Keratinocyte (primary cell): ENCODE results near the gene ASF1B. TPM values are rescaled to one million over a fixed set of nuclear protein-coding genes. Genes with fewer than 3 reads are reported as not detected.

Experiments used
- DNase-seq: peaks from one replicate; pipeline ENCODE4 v3.0.0-alpha.2; 2011; ENCODE audit warnings: low read depth, missing footprints, low spot score
- FAIRE-seq: peaks from 2 replicates; lab custom pipeline; 2011; peaks lifted over from hg19 to GRCh38; lab: Jason Lieb, UNC
- H2AFZ ChIP-seq: 2 replicates; pipeline ENCODE4 v1.6.0; 2012; ENCODE audit warnings: low read length, control low read depth, inconsistent platforms; ENCODE audit not compliant: control insufficient read depth
- H3K27ac ChIP-seq: 2 replicates; pipeline ENCODE4 v1.5.1; 2011; ENCODE audit warnings: low read length; ENCODE audit not compliant: control insufficient read depth, insufficient read depth
- H3K27me3 ChIP-seq: 3 replicates; pipeline ENCODE4 v1.6.0; 2011; ENCODE audit warnings: low read length; ENCODE audit not compliant: control insufficient read depth, insufficient read depth; ENCODE audit errors: extremely low read depth
- H3K36me3 ChIP-seq, 2 experiments: 2 replicates in 1 of 2; 3 replicates in 1 of 2; pipeline ENCODE4 v1.5.1; 2011; ENCODE audit warnings: low read length in 2 of 2, mild to moderate bottlenecking in 1 of 2; ENCODE audit not compliant: control insufficient read depth in 2 of 2, insufficient read depth in 2 of 2; ENCODE audit errors: extremely low read depth in 1 of 2
- H3K4me1 ChIP-seq: 3 replicates; pipeline ENCODE4 v1.5.1; 2011; ENCODE audit warnings: low read length; ENCODE audit not compliant: control insufficient read depth, insufficient read depth; ENCODE audit errors: extremely low read depth
- H3K4me2 ChIP-seq: 3 replicates; pipeline ENCODE4 v1.6.0; 2011; ENCODE audit warnings: low read depth, low read length; ENCODE audit not compliant: control insufficient read depth, insufficient read depth; ENCODE audit errors: extremely low read depth
- H3K4me3 ChIP-seq, 3 experiments: fragments of 200-600 bp in 1 of 3; sonication (generic) in 1 of 3; 2 replicates in 2 of 3; 3 replicates in 1 of 3; pipeline ENCODE4 v1.5.1; 2011 to 2016; ENCODE audit warnings: low read length in 3 of 3, mild to moderate bottlenecking in 3 of 3, control low read depth in 2 of 3, inconsistent platforms in 1 of 3, low read depth in 1 of 3, mixed read lengths in 1 of 3, mixed run types in 1 of 3, moderate library complexity in 1 of 3; ENCODE audit not compliant: control insufficient read depth in 2 of 3, insufficient read depth in 2 of 3; ENCODE audit errors: extremely low read depth in 1 of 3
- H3K79me2 ChIP-seq: 2 replicates; pipeline ENCODE4 v1.6.0; 2012; ENCODE audit warnings: low read length; ENCODE audit not compliant: control insufficient read depth, insufficient read depth
- H3K9ac ChIP-seq: 3 replicates; pipeline ENCODE4 v1.6.0; 2011; ENCODE audit warnings: low read length; ENCODE audit not compliant: control insufficient read depth, insufficient read depth; ENCODE audit errors: extremely low read depth
- H3K9me1 ChIP-seq: 3 replicates; pipeline ENCODE4 v1.6.0; 2011; ENCODE audit warnings: low read length; ENCODE audit not compliant: control insufficient read depth, insufficient read depth; ENCODE audit errors: extremely low read depth
- H3K9me3 ChIP-seq: 2 replicates; pipeline ENCODE4 v1.5.1; 2012; ENCODE audit warnings: low read depth, low read length; ENCODE audit not compliant: control insufficient read depth
- H4K20me1 ChIP-seq: 3 replicates; pipeline ENCODE4 v1.6.0; 2011; ENCODE audit warnings: low read length; ENCODE audit not compliant: control insufficient read depth, insufficient read depth; ENCODE audit errors: extremely low read depth
- CTCF ChIP-seq, 3 experiments: IDR thresholded peaks in 1 of 3; conservative IDR thresholded peaks in 1 of 3; optimal IDR thresholded peaks in 1 of 3; 2 replicates in 2 of 3; 3 replicates in 1 of 3; pipeline versions ENCODE3 to v1.5.1; 2011; ENCODE audit warnings: low read length in 3 of 3, mild to moderate bottlenecking in 3 of 3, moderate library complexity in 2 of 3, control low read depth in 1 of 3, inconsistent platforms in 1 of 3; ENCODE audit not compliant: insufficient read depth in 2 of 3; ENCODE audit errors: extremely low read depth in 1 of 3
- EZH2 ChIP-seq: IDR thresholded peaks from one replicate; pipeline ENCODE4 v1.6.1; 2012; ENCODE audit warnings: inconsistent platforms, mild to moderate bottlenecking, low read length, moderate library complexity
- dilution Hi-C: fragments of 300-500 bp; cut with MboI; formaldehyde crosslinking; loops from one replicate; pipeline ENCODE4 v1.7.0; 2020; ENCODE audit warnings: low sequenced_read_pairs; ENCODE audit not compliant: extremely low pct_ligation_motif_present
- polyA plus RNA-seq, 5 experiments: library from polyadenylated mRNA; depleted of rRNA in 3 of 5; stranded (reverse) in 3 of 5; stranded (forward) in 1 of 5; unstranded in 1 of 5; fragments of >200 nt; gene quantifications; 1 replicate in 1 of 5; 2 replicates in 3 of 5; 3 replicates in 1 of 5; pipeline versions ENCODE4 v1.2.1 to v1.2.3, GENCODE V29; 2011 to 2012; ENCODE audit warnings: missing spikeins in 2 of 5, low read depth in 1 of 5, low replicate concordance in 1 of 5

ASF1B gene
- polyA plus RNA-seq, 1 donor (not counting 4 experiments of a cell fraction or from before 2014, with no cell fraction given): 7.8 TPM

- no peaks in the 10 kb centered on the region for H4K20me1 ChIP-seq
- H3K4me1 ChIP-seq: peaks cover 6% of the 10 kb centered on the region
- no peaks in the 10 kb centered on the region for H3K9me1 ChIP-seq
- H3K27me3 ChIP-seq: no peaks in the 10 kb centered on the region
- TF ChIP-seq EZH2: no peak
- TF ChIP-seq CTCF (optimal IDR thresholded peaks at IDR 0.05 in 1 of 3, IDR thresholded peaks at IDR 0.05 in 1 of 3, conservative IDR thresholded peaks at IDR 0.05 in 1 of 3; ENCODE audit: extremely low read depth in 1 of 3, insufficient read depth in 2 of 3, low read length in 3 of 3): no peak
- no peak overlapping the region for H3K27ac ChIP-seq
- peaks cover 3 to 4% of the 10 kb centered on the region in 2 experiments for H3K36me3 ChIP-seq
- no peak overlapping the region for H2AFZ ChIP-seq
- no peak overlapping the region for H3K4me3 ChIP-seq
- no peak for DNase-seq
- H3K79me2 ChIP-seq: peaks cover 9% of the 10 kb centered on the region
- no peak for FAIRE-seq
- no peak overlapping the region for H3K9ac ChIP-seq
- dilution Hi-C loops: no loop called here
- H3K9me3 ChIP-seq: no peaks in the 10 kb centered on the region
- no peak overlapping the region for H3K4me2 ChIP-seq
Observed at GRCh38 chr19:14112051-14112808, 24.2 kb downstream of the ASF1B start.

DNA sequence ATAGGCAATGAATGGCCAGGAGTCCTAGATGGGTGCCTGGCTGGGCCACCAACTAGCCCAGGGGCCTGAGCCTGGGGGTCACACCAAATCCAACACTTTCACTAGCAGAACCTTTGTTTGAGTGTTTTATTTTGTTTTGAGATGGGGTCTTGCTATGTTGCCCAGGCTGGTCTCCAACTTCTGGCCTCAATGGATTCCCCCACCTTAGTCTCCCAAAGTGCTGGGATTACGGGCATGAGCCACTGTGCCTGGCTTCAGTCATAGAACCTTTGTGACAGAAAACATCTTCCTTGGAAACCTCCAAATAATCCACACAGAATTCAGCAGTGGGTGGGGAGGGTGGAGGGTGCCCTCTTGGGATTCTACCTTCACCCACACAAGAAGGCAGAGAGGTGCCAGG, 24.9 kb downstream of the ASF1B start:
- Histone ChIP-seq H3K4me3 (no peak overlapping the region), H3K4me1 (peaks cover 2% of the 10 kb centered on the region), H3K9me1 (no peaks in the 10 kb centered on the region), H3K79me2 (peaks cover 3% of the 10 kb centered on the region), H3K36me3 (peaks cover 4 to 6% of the 10 kb centered on the region in 2 experiments), H3K9ac (no peak overlapping the region), H3K9me3 (no peaks in the 10 kb centered on the region), H4K20me1 (no peaks in the 10 kb centered on the region), H3K27me3 (no peaks in the 10 kb centered on the region), H2AFZ (no peak overlapping the region), H3K27ac (no peak overlapping the region), H3K4me2 (no peak overlapping the region)
- TF ChIP-seq CTCF (optimal IDR thresholded peaks at IDR 0.05 in 1 of 3, IDR thresholded peaks at IDR 0.05 in 1 of 3, conservative IDR thresholded peaks at IDR 0.05 in 1 of 3; ENCODE audit: extremely low read depth in 1 of 3, insufficient read depth in 2 of 3, low read length in 3 of 3) (no peak), EZH2 (no peak)
- FAIRE-seq (no peak), DNase-seq (no peak)
- dilution Hi-C loops: no loop called here
